Mesendoderm (in vitro differentiated cells): ENCODE data around the gene AGAP1.
A peak's percentile ranks its signal among the peaks of the same experiment; 100 is the strongest.

Source experiments
- DNase-seq: peaks from one replicate; pipeline ENCODE4 v3.0.0; 2013
- H2AK5ac ChIP-seq: 2 replicates; pipeline ENCODE4 v1.6.1; 2013; ENCODE audit warnings: low read length, inconsistent platforms
- H2BK120ac ChIP-seq: 2 replicates; pipeline ENCODE4 v1.6.1; 2013; ENCODE audit warnings: low read depth, mild to moderate bottlenecking, low read length, moderate library complexity, mixed read lengths
- H2BK15ac ChIP-seq: replicated peaks from 2 replicates; pipeline ENCODE4 v1.6.1; 2013; ENCODE audit warnings: low read depth, mild to moderate bottlenecking, moderate library complexity
- H2BK5ac ChIP-seq: 2 replicates; pipeline ENCODE4 v1.6.1; 2013; ENCODE audit warnings: low read length, inconsistent platforms
- H3K18ac ChIP-seq: 2 replicates; pipeline ENCODE4 v1.6.1; 2013; ENCODE audit warnings: mild to moderate bottlenecking, low read length, mixed read lengths
- H3K23ac ChIP-seq: one replicate; pipeline ENCODE4 v1.6.1; 2013; ENCODE audit warnings: low read length
- H3K27ac ChIP-seq: 2 replicates; pipeline ENCODE4 v1.5.1; 2013; ENCODE audit warnings: low read depth, mild to moderate bottlenecking, inconsistent platforms, low read length, moderate library complexity
- H3K27me3 ChIP-seq: 2 replicates; pipeline ENCODE4 v1.6.1; 2013; ENCODE audit warnings: low read length, control low read depth, mild to moderate bottlenecking, inconsistent platforms; ENCODE audit not compliant: insufficient read depth, poor library complexity
- H3K36me3 ChIP-seq: 2 replicates; pipeline ENCODE4 v1.6.1; 2013; ENCODE audit warnings: low read length, inconsistent platforms; ENCODE audit not compliant: control insufficient read depth, insufficient read depth
- H3K4ac ChIP-seq: one replicate; pipeline ENCODE4 v1.6.1; 2013; ENCODE audit warnings: low read depth, mild to moderate bottlenecking, low read length, moderate library complexity
- H3K4me1 ChIP-seq: 2 replicates; pipeline ENCODE4 v1.6.1; 2013; ENCODE audit warnings: low read depth, low read length, inconsistent platforms; ENCODE audit not compliant: control insufficient read depth
- H3K4me2 ChIP-seq: 2 replicates; pipeline ENCODE4 v1.6.1; 2013; ENCODE audit warnings: low read length
- H3K4me3 ChIP-seq: 2 replicates; pipeline ENCODE4 v1.5.1; 2013; ENCODE audit warnings: mild to moderate bottlenecking, low read length
- H3K56ac ChIP-seq: one replicate; pipeline ENCODE4 v1.6.1; 2013; ENCODE audit warnings: low read length
- H3K79me1 ChIP-seq: 2 replicates; pipeline ENCODE4 v1.6.1; 2013; ENCODE audit warnings: low read length, inconsistent platforms
- H3K79me2 ChIP-seq: 2 replicates; pipeline ENCODE4 v1.6.1; 2013; ENCODE audit warnings: mild to moderate bottlenecking, low read length; ENCODE audit not compliant: control insufficient read depth, insufficient read depth
- H3K9ac ChIP-seq: 2 replicates; pipeline ENCODE4 v1.6.1; 2013; ENCODE audit warnings: low read length, inconsistent platforms
- H4K5ac ChIP-seq: one replicate; pipeline ENCODE4 v1.6.1; 2013; ENCODE audit warnings: low read length
- H4K8ac ChIP-seq: one replicate; pipeline ENCODE4 v1.6.1; 2013; ENCODE audit warnings: low read depth, mild to moderate bottlenecking, control low read depth, low read length, moderate library complexity
- WGBS: extraction: QIAGEN DNeasy Blood & Tissue Kit; methylation state at CpG from one replicate; pipeline ENCODE4 v1.1.7; 2013; ENCODE audit warnings: low lambda C conversion rate, missing lambda C conversion rate; ENCODE audit not compliant: insufficient coverage; ENCODE audit errors: extremely low coverage; 5-methylcytosine and 5-hydroxymethylcytosine counted together

AGAP1 gene

DNA sequence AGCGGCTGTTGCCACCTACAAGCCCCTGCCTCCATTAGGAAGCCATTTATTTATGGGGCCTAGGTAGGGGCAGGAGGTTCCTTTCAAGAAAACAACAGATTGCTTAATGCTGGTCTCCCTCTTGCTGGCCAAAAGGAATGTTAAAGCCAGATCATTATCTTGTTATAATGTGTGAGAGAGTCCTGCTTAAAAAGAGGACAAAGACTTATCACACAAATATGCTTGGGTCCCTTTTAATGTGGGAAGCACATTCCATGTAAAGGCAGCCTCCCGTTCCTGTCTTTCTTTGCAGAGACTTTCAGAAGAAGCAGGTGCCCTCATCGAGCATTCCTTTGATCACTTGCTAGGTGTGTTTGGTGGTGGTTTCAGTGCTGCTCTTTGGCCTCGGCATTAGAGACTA, 76.4 kb downstream of the AGAP1 start:
- peak; percentile 79 for DNase-seq
- Histone ChIP-seq H3K18ac (no peak overlapping the region), H2BK15ac (no peak overlapping the region), H2AK5ac (no peak overlapping the region), H3K79me1 (peaks cover 30% of the 10 kb centered on the region), H3K36me3 (no peaks in the 10 kb centered on the region), H3K56ac (no peak overlapping the region), H3K4me3 (no peak overlapping the region), H3K27me3 (no peaks in the 10 kb centered on the region), H2BK5ac (no peak overlapping the region), H4K8ac (no peak overlapping the region), H3K23ac (no peak overlapping the region), H3K79me2 (peaks cover 24% of the 10 kb centered on the region), H3K9ac (no peak overlapping the region), H3K4ac (no peak overlapping the region), H3K4me1 (no peaks in the 10 kb centered on the region), H3K27ac (no peak overlapping the region), H3K4me2 (no peak overlapping the region), H2BK120ac (no peak overlapping the region), H4K5ac (no peak overlapping the region)
- no CpG with 5 or more reads among the region's 4 CpGs for WGBS

DNA sequence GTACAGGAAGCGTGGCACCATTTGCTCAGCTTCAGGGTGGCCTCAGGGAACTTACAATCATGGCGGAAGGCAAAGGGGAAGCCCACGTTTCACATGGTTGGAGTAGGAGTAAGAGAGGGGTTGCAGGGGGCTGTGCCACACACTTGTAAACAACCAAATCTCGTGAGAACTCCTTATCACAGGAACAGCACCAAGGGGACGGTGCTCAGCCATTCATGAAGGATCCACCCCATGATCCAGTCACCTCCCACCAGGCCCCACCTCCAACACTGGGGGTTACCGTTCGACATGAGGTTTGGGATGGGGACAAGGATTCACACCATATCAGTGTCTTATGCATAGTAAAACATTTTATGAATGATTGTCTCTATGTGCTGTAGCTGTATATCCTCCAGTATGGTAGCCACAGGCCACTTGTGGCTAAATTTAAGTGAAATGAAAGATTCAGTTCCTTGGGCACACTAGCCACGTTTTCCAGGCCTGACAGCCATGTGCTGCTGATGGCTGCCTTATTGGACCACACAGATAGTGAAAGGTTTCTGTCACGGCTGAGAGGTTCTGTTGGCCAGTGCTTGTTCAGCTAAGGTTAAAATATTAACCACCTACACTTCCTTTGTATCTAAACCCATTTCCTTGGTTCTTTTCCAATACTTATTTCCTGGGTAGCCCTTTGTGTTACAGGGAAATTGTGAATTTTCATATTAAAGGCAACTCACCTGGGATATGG, 77.3 kb downstream of the AGAP1 start:
- Histone ChIP-seq H3K4me2 (no peak overlapping the region), H2BK15ac (no peak overlapping the region), H3K18ac (no peak overlapping the region), H3K27me3 (no peaks in the 10 kb centered on the region), H3K4ac (no peak overlapping the region), H3K4me3 (no peak overlapping the region), H3K79me2 (peaks cover 30% of the 10 kb centered on the region), H2AK5ac (no peak overlapping the region), H4K5ac (no peak overlapping the region), H2BK120ac (no peak overlapping the region), H3K56ac (no peak overlapping the region), H3K27ac (no peak overlapping the region), H4K8ac (no peak overlapping the region), H3K4me1 (no peaks in the 10 kb centered on the region), H2BK5ac (no peak overlapping the region), H3K23ac (no peak overlapping the region), H3K79me1 (peaks cover 32% of the 10 kb centered on the region), H3K9ac (no peak overlapping the region), H3K36me3 (no peaks in the 10 kb centered on the region)
- DNase-seq: no peak
- WGBS: no CpG with 5 or more reads among the region's 9 CpGs

DNA sequence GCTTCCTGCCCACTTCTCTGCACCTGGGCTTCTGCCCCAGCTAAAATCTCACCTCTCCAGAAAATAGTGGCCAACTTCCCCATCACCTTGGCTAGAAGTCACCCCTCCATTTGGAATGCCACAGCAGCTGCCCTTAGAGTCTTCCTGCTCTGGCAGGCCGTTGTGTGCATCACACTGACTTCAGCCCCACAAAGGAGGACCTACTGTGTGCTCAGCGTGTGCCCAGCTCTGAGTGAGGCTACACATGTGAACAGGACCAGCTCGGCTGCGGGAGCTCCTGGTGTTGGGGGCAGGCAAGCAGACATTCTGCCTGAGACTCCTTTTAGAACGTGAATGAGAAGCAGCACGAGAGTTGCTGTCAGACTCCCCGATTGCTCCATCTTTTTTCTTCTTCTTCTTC, 78.7 kb downstream of the AGAP1 start:
- no peaks in the 10 kb centered on the region for H3K27me3 ChIP-seq
- WGBS: no CpG with 5 or more reads among the region's 7 CpGs
- H3K23ac ChIP-seq: no peak overlapping the region
- no peak overlapping the region for H3K4me2 ChIP-seq
- no peak overlapping the region for H3K18ac ChIP-seq
- no peak overlapping the region for H3K4me3 ChIP-seq
- H2AK5ac ChIP-seq: no peak overlapping the region
- no peak overlapping the region for H2BK120ac ChIP-seq
- H3K27ac ChIP-seq: no peak overlapping the region
- H3K4me1 ChIP-seq: no peaks in the 10 kb centered on the region
- no peaks in the 10 kb centered on the region for H3K36me3 ChIP-seq
- H4K5ac ChIP-seq: no peak overlapping the region
- DNase-seq: no peak
- H2BK5ac ChIP-seq: no peak overlapping the region
- peaks cover 30% of the 10 kb centered on the region for H3K79me2 ChIP-seq
- no peak overlapping the region for H4K8ac ChIP-seq
- no peak overlapping the region for H3K56ac ChIP-seq
- no peak overlapping the region for H3K9ac ChIP-seq
- peaks cover 32% of the 10 kb centered on the region for H3K79me1 ChIP-seq
- H3K4ac ChIP-seq: no peak overlapping the region
- H2BK15ac ChIP-seq: no peak overlapping the region

DNA sequence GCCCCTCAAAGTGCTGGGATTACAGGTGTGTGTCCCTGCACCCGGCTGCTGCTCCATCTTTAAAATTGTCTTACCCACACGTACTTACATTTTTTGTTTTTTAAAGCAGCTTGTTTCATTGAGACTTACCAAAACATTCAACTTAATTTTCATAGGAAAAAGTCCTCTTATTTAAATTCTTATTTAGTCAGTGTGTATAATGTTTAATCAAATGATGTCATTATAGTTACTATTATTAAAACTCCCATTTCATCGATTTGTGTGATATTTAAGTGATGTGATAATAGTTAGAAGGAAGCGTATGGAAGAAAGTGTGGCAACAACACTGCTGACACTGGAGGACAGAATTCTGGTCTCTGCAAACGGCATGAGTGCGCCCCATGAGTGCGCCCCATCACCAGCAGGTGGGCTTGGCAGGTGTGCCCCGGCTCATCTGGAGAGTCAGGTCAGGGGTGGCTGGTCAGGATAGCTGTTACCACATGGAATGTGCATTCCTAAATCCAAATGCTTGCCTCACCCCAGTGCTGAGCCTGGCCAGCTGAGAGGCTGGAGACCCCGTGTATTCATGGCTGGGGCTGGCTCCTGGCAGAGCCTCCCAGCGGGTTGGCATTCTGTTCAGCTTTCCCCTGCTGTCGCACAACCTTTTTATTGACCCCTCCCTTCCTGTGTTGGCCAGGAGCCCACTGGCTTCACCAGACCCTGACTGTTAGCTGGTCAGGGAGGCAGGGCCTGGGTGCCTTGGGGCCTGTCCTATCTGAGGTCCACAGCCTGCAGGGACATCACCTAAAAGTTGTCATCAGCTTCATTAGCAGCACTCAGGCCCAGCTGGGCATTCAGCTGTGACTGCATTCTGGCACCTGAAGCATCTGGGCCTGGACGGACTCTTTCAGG, 79.7 kb downstream of the AGAP1 start:
- no CpG with 5 or more reads among the region's 12 CpGs for WGBS
- H3K56ac ChIP-seq: no peak overlapping the region
- H3K18ac ChIP-seq: no peak overlapping the region
- H2BK120ac ChIP-seq: no peak overlapping the region
- no peak overlapping the region for H3K4me3 ChIP-seq
- H3K36me3 ChIP-seq: no peaks in the 10 kb centered on the region
- peaks cover 33% of the 10 kb centered on the region for H3K79me1 ChIP-seq
- no peak overlapping the region for H2BK5ac ChIP-seq
- no peak overlapping the region for H3K27ac ChIP-seq
- no peak overlapping the region for H3K9ac ChIP-seq
- no peaks in the 10 kb centered on the region for H3K4me1 ChIP-seq
- no peak overlapping the region for H3K23ac ChIP-seq
- H2AK5ac ChIP-seq: no peak overlapping the region
- no peak overlapping the region for H4K8ac ChIP-seq
- no peak overlapping the region for H3K4ac ChIP-seq
- no peak overlapping the region for H4K5ac ChIP-seq
- H3K4me2 ChIP-seq: no peak overlapping the region
- no peaks in the 10 kb centered on the region for H3K27me3 ChIP-seq
- H3K79me2 ChIP-seq: peaks cover 27% of the 10 kb centered on the region
- no peak overlapping the region for H2BK15ac ChIP-seq
- no peak for DNase-seq

DNA sequence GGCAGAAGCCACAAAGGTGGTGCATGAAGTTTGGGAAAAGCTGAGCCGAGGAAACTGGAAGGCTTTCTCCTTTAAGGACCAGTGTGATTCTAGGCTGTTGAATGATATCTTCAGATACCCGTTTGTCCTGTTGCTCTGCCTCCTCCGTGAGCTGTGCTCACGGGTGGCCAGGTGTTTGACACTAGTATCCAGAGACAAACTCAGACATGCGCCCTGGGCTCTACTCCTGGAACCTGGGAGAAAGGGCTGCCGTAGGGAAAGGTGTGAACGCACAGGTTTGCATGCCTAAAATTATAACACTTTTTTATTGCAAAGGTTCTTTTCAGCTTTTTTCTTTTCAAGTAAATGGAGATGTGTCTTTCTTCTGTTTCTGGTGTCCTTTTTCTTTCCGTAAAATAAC, 81.6 kb downstream of the AGAP1 start:
- no peak for DNase-seq
- H3K18ac ChIP-seq: no peak overlapping the region
- no peaks in the 10 kb centered on the region for H3K4me1 ChIP-seq
- no CpG with 5 or more reads among the region's 8 CpGs for WGBS
- H3K23ac ChIP-seq: no peak overlapping the region
- no peaks in the 10 kb centered on the region for H3K27me3 ChIP-seq
- H3K9ac ChIP-seq: no peak overlapping the region
- H2BK120ac ChIP-seq: no peak overlapping the region
- peaks cover 27% of the 10 kb centered on the region for H3K79me2 ChIP-seq
- H3K56ac ChIP-seq: no peak overlapping the region
- H3K79me1 ChIP-seq: peaks cover 31% of the 10 kb centered on the region
- H3K27ac ChIP-seq: no peak overlapping the region
- H2BK15ac ChIP-seq: no peak overlapping the region
- no peak overlapping the region for H2BK5ac ChIP-seq
- H3K4me3 ChIP-seq: no peak overlapping the region
- H4K8ac ChIP-seq: no peak overlapping the region
- no peak overlapping the region for H3K4me2 ChIP-seq
- H3K36me3 ChIP-seq: no peaks in the 10 kb centered on the region
- no peak overlapping the region for H2AK5ac ChIP-seq
- no peak overlapping the region for H4K5ac ChIP-seq
- no peak overlapping the region for H3K4ac ChIP-seq
